Fibroblast of upper back skin (primary cell): Measurements from ENCODE around the gene XIRP2.
"Not testable (repeated sequence)": the region's sequence is repeated elsewhere in the genome, so short reads cannot be mapped to it uniquely, and the experiment has no call there.

Experiments used
- DNase-seq: peaks from one replicate; pipeline ENCODE4 v3.0.0-alpha.2; 2013

Gene XIRP2

DNA sequence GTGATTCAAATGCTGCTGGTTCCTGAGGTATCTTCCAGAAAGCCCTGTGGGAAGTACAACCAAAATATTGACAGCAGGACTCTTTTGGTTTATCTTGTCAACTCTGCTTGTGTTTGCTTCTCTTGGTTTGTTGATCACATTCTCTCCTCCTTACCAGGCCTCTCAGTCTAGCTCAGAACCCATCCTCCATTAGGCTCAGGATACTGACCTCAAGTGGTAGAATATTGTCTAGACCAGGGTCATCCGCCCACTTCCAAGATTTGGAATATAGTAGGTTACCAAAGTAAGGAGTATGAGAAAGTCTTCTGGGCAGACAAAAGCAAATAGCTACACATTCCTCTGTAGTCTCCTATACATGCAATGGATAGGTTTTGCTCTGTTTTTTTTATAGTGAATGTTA lies 56.6 kb downstream of the XIRP2 start:
- no peak for DNase-seq

DNA sequence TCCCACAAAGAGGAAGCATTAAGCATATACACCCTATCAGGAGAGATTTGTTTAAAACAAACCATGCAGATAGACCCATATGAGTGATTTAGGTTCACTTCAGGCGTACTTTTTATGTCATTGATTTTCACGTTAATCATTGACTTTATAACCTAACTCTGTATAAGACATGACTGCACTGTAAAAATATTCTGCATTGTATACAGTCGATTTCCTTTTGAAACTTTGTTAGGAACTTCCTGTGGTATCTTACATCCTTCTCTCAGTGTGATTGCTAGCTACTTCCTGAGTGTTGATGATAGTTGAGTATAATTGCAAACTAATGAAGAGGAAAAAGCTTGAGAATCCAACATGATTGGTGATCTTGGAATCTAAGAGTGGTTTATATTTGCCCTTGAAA lies 69.4 kb downstream of the XIRP2 start:
- no peak for DNase-seq

GRCh38 chr2:166958986-166959481 lies 70.8 kb downstream of the XIRP2 start:
- no peak for DNase-seq

GRCh38 chr2:166959556-166959955 lies 71.3 kb downstream of the XIRP2 start:
- no peak for DNase-seq

GRCh38 chr2:166960702-166961270 lies 72.5 kb downstream of the XIRP2 start:
- no peak for DNase-seq

DNA sequence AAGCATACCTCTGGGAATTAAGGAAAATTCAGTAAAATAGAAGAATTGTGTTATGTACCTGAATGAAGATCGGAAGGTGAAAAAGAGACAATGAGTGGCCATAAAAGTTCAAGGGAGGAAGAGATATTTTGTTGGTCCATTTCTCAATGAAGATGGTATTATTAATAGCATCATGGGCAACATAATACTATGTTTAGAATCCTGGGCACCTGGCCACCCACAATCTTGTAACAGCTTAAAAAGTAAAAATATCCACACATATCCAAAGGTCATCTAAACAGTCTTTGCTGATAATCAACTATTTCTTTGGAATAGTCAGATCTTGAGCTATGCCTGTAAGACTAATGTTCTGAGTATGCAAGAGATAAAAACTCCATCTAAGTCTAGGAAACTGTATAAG lies 73.7 kb downstream of the XIRP2 start:
- DNase-seq: no peak

DNA sequence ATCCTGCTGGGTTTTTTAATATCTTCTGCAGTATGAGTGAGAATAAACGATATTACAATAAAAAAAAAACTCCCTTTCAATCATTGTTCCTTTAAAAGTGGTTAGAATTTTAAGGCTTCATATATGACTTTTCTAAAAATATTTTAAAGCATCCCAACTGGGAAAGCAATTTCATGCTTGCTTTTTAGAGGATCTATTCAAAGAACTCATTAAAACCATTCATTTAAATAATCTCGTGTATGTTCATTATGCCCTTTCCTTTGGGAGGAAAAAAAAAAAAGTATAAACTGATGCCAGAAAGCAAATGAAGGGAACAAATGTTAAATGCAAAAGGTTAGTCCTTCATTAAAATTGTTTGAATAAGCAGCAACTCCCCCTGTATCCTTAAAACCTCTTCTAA lies 81.2 kb downstream of the XIRP2 start:
- DNase-seq: no peak

DNA sequence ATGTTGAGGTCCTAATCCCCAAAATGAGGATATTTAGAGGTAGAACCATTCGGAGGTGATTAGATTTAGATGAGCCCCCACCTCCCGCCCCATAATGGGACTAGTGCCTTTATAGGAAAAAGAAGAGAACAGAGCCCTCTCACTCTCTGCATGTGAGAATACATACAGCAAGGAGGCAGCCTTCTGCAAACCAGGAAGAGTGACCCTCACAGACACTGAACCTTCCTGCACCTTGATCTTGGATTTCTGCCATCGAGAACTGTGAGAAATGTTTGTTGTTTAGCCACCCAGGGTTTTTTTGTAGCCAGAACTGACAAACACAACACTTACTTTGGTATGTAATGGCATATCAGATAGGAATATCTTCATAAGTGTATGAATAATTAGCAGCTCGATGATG lies 83.7 kb downstream of the XIRP2 start:
- DNase-seq: no peak

DNA sequence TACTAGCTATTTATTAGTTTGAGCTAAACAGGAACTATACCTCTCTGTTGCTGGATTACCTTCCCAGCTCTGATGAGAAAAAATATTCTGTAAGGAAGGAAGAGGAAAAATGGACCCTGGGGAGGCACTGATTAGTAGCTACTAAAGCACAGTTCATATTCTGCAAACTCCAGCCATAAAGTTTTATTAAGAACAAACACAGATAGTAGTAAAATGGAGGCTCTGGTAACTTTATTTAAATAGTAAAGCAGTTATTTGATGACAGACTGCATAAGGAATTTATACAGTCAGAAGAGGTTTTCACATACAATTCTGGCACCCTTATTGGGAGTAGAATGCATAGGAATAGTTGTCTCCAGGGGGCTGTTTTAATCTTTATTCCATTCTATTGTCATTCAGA lies 84.1 kb downstream of the XIRP2 start:
- no peak for DNase-seq

GRCh38 chr2:166984188-166984587 lies 95.9 kb downstream of the XIRP2 start:
- no peak for DNase-seq

DNA sequence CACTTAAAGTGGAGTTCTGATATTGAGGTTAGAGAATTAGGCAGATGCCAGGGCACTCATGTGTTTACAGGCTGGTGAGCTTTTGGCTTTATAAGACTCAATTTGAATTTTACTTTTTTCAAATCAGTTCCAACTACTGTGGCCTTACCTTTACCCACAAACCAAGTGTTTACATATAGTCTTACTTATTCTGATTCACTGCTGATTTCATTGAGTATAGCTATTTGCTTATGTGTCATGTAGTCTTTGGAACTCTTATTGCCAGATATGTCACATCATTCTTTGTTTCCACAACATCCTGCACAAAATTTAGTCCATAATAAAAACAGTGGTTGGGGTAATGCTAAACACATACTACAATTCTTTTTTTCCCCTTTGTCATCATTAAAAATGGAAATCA lies 96.5 kb downstream of the XIRP2 start:
- no peak for DNase-seq

GRCh38 chr2:166994588-166995336 lies 106.5 kb downstream of the XIRP2 start:
- DNase-seq: no peak

GRCh38 chr2:166996465-166996864 lies 108.2 kb downstream of the XIRP2 start:
- no peak for DNase-seq

DNA sequence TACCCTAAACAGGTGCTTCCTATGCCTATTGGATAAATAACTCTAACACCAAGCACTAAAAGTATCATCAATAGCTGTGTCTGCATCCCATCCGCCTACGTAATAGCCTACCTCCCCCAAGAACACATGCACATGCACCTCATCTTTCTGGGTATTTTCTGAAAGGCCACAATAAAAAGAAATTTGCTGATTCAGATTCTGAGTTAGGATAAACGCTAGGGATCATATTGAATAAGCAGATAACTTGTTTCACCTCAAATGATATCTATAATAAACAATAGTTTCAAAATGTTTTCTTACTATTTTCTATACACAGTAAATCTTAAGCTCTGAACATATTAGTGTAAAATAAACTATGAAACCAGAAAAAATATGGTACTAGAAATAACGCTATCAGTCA lies 112.9 kb downstream of the XIRP2 start:
- no peak for DNase-seq

DNA sequence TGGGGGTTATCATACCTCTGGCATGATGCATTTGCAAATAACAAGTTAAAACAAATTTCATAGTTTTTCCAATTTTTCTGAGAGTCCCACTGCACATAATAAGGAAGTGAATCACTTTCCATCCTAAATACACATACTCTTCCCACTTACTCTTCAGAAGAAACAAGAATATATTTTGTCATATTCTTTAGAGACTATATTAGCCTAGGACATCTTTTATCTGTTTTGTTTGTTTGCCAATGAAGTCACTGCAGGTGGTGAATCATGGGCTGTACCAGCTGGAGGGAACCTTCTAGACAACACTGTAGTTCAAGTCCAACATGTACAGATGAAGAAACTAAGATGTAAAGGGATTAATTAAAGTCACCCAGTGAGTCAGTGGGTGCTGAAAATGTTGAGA lies 116.8 kb downstream of the XIRP2 start:
- no peak for DNase-seq

DNA sequence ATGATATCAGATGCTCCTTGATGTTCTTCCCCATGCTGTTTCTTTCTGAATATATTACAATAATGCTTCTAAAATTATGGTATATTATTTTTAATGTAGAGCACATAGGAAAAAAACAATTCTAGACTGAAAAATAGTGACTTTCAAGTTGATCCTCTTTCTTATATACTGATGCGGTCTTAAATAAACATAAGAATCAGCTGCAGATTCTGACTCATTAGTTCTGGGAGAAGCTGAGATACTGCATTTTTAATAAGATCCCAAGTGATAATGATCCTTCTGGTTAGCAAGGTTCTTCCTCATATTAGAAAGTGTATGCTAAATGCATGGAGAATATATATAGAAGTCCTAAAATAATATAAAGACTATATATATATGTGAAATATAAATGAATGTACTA lies 124.9 kb downstream of the XIRP2 start:
- DNase-seq: no peak

DNA sequence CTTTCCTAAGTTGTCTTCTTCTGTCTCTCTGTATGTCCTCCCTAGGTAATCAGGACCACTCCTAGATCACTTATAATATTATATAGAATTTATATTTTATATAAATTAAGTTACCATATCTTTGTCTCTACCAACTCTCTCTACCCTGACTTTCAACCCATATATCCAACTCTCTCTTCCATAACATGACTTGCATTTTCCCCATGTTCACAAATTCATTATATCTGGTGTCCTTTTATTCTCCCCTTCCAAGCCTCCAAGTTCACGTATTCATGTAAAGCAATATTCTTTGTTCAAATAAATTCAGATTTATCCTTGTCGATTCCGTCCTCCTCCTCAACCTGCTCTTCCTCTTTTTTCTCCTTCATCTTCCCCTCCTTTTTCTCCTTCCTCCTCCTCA lies 127.5 kb downstream of the XIRP2 start:
- DNase-seq: no peak

GRCh38 chr2:167017021-167017420 lies 128.7 kb downstream of the XIRP2 start:
- DNase-seq: no peak

DNA sequence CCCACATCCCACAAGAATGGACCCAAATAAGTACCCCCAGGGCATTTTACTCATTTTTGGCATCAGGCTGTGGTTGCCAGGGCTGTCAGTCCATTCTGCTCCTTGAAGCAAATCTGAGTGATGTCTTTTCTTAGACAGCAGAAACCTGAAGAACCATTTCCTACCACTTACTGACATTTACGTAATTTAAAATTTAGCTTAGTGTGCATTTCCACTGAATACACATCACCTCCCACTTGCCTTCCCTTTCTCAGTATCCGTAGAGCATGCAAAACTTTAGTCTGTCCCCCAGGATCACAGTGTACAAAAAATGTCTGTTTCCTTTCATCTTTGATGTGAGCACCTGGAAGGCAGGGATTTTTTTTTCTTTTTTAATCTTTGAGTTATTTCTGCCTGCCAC lies 130.3 kb downstream of the XIRP2 start:
- DNase-seq: no peak

GRCh38 chr2:167028503-167028902 lies 140.2 kb downstream of the XIRP2 start:
- DNase-seq: no peak

DNA sequence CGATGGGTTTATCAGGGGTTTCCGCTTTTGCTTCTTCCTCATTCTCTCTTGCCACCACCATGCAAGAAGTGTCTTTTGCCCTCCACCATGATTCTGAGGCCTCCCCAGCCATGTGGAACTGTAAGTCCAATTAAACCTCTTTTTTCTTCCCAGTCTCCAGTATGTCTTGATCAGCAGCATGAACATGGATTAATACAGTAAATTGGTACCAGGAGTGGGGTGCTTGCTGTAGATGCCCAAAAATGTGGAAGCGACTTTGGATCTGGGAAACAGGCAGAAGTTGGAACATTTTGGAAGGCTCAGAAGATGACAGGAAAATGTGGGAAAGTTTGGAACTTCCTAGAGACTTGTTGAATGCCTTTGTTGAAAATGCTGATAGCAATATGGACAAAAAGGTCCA lies 146.7 kb downstream of the XIRP2 start:
- not testable (repeated sequence) for DNase-seq

GRCh38 chr2:167048829-167049228 lies 160.5 kb downstream of the XIRP2 start:
- DNase-seq: no peak

GRCh38 chr2:167049659-167050058 lies 161.4 kb downstream of the XIRP2 start:
- DNase-seq: no peak

GRCh38 chr2:167052825-167053224 lies 164.5 kb downstream of the XIRP2 start:
- peak; percentile 26 for DNase-seq

- DNase-seq: no peak
Observed at GRCh38 chr2:167054881-167055280, 166.6 kb downstream of the XIRP2 start.
